HG03060 (cell line): ENCODE data around the gene PPP1R18.
"Not testable (repeated sequence)": the region's sequence is repeated elsewhere in the genome, so short reads cannot be mapped to it uniquely, and the experiment has no call there.

ENCODE experiments used
- ATAC-seq: cut with Tn5 transposase; IDR thresholded peaks from one replicate; pipeline ENCODE4 v1.9.1; 2021; ENCODE audit warnings: low read depth, moderate number of reproducible peaks; ENCODE audit not compliant: unreplicated experiment

PPP1R18 gene

GRCh38 chr6:30670760-30671527 lies 15.5 kb downstream of the PPP1R18 start:
- no peak for ATAC-seq

- ATAC-seq: not testable (repeated sequence)
Measured at GRCh38 chr6:30666300-30666699, 20.1 kb downstream of the PPP1R18 start.

DNA sequence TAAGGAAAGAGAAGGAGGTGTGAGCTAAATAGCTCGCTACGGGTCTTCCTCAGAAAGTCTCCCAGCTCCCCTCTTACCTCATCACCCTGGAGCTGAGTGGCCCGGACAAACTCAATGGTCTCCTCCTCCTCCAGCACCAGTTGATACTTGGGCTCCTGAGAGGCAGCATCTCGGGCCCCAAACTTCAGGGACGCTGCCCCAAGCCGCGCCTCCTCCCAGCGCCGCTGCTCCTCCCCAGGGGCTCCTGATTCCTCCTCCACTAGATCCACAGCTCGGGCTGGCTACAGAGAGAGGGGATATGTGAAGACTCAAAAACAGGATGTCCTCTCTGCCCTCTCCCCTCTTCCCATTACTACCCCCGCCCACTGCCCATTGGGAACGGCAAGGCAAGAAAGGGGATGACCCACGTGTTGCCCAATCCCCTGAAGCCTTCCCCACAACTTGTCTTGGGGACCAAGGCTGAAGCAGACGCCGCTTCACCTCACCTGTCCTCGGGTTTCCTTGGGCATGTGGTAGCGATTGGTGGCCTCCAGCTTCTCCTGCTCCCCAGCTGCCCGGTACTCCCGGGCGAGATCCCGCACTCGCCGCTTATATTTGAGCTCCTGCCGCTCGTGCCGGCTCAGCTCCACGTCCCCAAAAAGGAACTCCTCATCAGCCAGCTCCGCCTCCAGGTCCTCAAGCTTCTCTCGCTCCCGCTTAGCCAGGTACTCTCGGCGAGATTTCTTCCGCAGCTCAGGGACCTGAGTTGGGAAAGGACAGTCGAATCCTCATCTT lies 21.3 kb downstream of the PPP1R18 start:
- no peak for ATAC-seq

GRCh38 chr6:30657922-30658321 lies 28.5 kb downstream of the PPP1R18 start:
- not testable (repeated sequence) for ATAC-seq

GRCh38 chr6:30657454-30657853 lies 29.0 kb downstream of the PPP1R18 start:
- no peak for ATAC-seq

DNA sequence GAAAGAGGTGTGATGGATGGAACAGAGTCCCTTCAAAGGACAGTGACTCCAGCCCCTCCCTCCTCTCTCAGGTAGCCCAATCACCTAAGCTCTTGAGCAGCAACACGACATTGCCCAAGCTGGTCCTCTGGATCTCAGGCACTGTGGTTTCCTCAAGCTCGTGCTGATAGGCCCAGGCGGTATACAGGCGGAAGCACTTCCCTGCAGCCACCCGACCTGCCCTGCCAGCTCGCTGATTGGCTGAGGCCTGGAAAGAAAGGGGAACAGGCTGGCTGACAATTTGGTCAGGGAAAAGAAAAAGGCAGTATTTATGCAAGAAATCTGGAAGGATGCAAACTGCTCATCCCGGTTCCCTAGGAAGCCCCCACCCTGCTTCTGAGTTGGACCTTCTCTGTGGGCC lies 29.9 kb downstream of the PPP1R18 start:
- ATAC-seq: no peak

DNA sequence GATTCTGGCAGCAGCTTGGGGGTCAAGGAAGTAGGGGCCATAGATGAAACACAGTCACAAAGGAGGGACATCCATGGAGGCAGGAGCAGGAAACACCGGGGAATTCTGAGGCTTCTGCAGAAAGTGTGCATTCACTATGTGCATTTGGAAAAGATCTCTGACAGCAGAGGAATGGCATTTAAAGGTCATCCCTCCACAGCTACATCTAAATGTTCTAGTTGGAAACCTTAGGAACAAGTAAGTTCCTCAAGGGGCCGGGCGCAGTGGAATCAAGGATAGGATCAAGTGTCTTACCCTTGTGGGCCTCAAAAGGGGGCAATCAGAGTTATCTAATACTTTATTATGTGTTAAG lies 30.7 kb downstream of the PPP1R18 start:
- ATAC-seq: no peak

GRCh38 chr6:30654798-30655742 lies 31.4 kb downstream of the PPP1R18 start:
- ATAC-seq: no peak

DNA sequence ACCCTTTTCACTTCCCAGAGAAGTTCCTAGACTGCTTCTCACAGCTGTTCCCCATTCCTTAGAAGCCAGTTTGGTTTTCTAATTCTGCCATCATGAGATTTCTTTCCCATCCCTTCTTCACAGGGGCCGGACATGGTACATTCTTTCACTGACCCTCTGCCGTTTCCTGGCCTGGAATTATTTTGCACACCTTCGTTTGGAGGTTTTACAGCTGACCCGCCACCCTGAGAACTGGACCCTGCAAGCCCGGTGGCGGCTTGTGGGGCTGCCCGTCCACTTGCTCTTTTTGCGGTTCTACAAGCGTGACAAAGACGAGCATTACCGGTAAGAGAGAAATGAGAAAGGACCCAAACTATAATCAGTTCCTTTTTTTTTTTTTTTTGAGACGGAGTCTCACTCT lies 35.3 kb downstream of the PPP1R18 start:
- ATAC-seq: no peak

GRCh38 chr6:30647242-30648116 lies 39.0 kb downstream of the PPP1R18 start:
- no peak for ATAC-seq

DNA sequence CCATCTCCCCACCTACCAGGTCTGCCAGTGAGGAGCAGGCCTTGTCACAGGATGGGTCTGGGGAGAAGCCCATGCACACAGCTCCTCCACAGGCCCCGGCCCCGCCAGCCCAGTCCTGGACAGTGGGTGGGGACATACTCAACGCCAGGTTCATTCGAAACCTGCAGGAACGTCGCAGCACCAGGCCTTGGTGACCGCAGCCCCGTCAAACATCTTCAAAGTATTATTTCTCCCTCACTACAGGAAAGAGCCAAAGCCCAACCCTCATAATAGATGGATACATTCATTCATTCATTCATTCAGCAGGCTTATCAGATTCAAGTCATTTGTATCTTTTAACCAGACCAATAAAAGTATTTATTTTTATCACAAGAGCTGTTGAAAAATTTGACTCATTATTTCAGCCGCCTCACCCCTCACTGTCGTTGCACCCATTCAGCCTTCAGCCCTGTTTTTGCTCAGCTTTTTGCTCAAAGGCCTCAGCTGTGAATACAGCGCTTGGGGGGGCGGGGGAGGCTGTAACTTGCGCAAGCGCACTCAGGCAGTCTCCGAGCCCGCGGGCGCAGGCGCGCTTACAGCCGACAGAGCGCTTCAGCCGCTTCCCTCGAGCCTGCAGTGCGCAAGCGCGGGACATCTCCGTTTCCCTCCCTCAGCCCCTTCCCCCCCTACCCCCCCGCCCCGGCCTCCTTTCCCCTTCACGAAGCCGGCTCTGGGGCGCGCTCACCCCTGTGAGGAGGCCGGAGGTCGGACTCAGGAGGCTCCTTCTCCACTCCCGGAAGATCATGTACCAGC lies 39.8 kb downstream of the PPP1R18 start, which contains the start of gene C6orf136:
Gene C6orf136, plus strand, starts transcription at position 684 of the 792 bp plus-strand sequence. Its CDS starts 99 bp downstream, at position 783.
- ATAC-seq: no peak

GRCh38 chr6:30645989-30646388 lies 40.5 kb downstream of the PPP1R18 start:
- ATAC-seq: no peak

GRCh38 chr6:30644769-30645168 lies 41.7 kb downstream of the PPP1R18 start:
- no peak for ATAC-seq

- ATAC-seq: no peak
Measured at GRCh38 chr6:30643656-30644055, 42.8 kb downstream of the PPP1R18 start.

DNA sequence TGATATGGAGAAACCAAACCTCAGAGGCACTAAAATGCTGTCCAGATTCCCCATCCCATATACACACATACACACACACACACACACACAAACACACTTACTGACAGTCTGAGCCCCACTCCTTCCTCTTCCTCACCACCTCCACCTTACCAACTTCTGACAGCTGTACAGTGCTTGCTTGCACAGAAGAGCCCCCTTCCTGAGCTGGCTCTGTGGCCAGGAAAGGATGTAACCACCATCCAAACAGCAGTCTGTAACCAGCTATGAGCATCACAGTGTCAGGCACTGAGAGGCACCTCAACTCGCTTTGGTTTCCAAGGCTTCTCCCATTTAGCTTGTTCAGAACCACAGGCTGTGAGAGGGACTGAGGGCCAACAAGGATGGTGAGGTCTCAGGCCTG lies 45.4 kb downstream of the PPP1R18 start:
- no peak for ATAC-seq

GRCh38 chr6:30640481-30640880 lies 46.0 kb downstream of the PPP1R18 start:
- ATAC-seq: no peak

GRCh38 chr6:30635834-30636233 lies 50.6 kb downstream of the PPP1R18 start:
- no peak for ATAC-seq

- ATAC-seq: no peak
Measured at GRCh38 chr6:30626484-30627366, 59.7 kb downstream of the PPP1R18 start, which contains the start of gene ATAT1. Gene ATAT1 (plus strand): TSS chr6:30626874.
